Measurements from ENCODE around the gene GKAP1. TPM values are rescaled to one million over a fixed set of nuclear protein-coding genes. Genes with fewer than 3 reads are reported as not detected.

GKAP1 gene
- total RNA-seq, 2 donors from 2014 or later, result 5.9 to 7.9 TPM

Other genes with a start within 250 kb of the GKAP1 start
- 10 to 100 TPM in 1 of 2 donors, 1 to 10 TPM in 1; 5.0 to 10.3 TPM for gene IDNK, start 194.6 kb downstream of the GKAP1 start, total RNA-seq
- 100 to 1,000 TPM; 134 to 152 TPM for gene UBQLN1, start 109.8 kb downstream of the GKAP1 start, total RNA-seq
- gene KIF27, start 103.7 kb upstream of the GKAP1 start, total RNA-seq, result 1 to 10 TPM; 4.9 to 7.2 TPM
- gene HNRNPK, start 162.4 kb upstream of the GKAP1 start, total RNA-seq, result 100 to 1,000 TPM; 612 to 613 TPM
- 1 to 10 TPM in 1 of 2 donors, under 1 TPM in 1; 0.89 to 2.7 TPM for gene RMI1, start 163.0 kb upstream of the GKAP1 start, total RNA-seq

Data from T-helper 17 cell (primary cell).